HepG2 (cell line): ENCODE results near the gene PPA1. TPM values are rescaled to one million over a fixed set of nuclear protein-coding genes. Genes with fewer than 3 reads are reported as not detected.

Source experiments
- ATAC-seq: fragments of 200-7000 bp; cut with Tn5 transposase; 3 replicates; pipeline ENCODE4 v1.9.1; 2020; ENCODE audit warnings: mild to moderate bottlenecking, moderate library complexity
- BruUV-seq: library from RNA; stranded (reverse); fragments of 400-500 nt; replicated peaks from 2 replicates; lab custom pipeline; 2021; lab: Mats Ljungman, UMichigan
- CTCF ChIA-PET: fragments of 300-600 bp; formaldehyde crosslinking; extraction: SDS; loops from one replicate; lab custom pipeline; 2021; ENCODE audit warnings: low total read pairs, inconsistent platforms, low intra/inter-chr PET ratio; lab: Yijun Ruan, JAX
- POLR2A ChIA-PET: fragments of 350-600 bp; sonication (Branson Sonifier 250); formaldehyde crosslinking; loops from one replicate; lab custom pipeline; 2020; ENCODE audit warnings: antibody characterized with exemption, inconsistent platforms; lab: Yijun Ruan, JAX
- DNase-seq: peaks from one replicate; pipeline ENCODE4 v3.0.0-alpha.2; 2015; ENCODE audit warnings: low spot score
- FAIRE-seq: peaks from 3 replicates; lab custom pipeline; 2011; peaks lifted over from hg19 to GRCh38; lab: Jason Lieb, UNC
- H2AFZ ChIP-seq: one replicate; pipeline ENCODE4 v1.6.1; 2011; ENCODE audit warnings: low read length, inconsistent platforms
- H3K27ac ChIP-seq: fragments of 300-600 bp; 3 replicates; pipeline ENCODE4 v1.8.0; 2011; ENCODE audit warnings: mixed run types, mild to moderate bottlenecking, mixed read lengths, low read length, inconsistent platforms; ENCODE audit not compliant: insufficient read depth; ENCODE audit errors: extremely low read length
- H3K27me3 ChIP-seq, 2 experiments: fragments of 200-600 bp in 1 of 2; 2 replicates in 1 of 2; 3 replicates in 1 of 2; pipeline versions ENCODE4 v1.6.0 to v1.8.0; 2011; ENCODE audit warnings: low read length in 2 of 2, mild to moderate bottlenecking in 2 of 2, moderate library complexity in 2 of 2, inconsistent platforms in 1 of 2; ENCODE audit not compliant: insufficient read depth in 2 of 2, control insufficient read depth in 1 of 2
- H3K36me3 ChIP-seq, 2 experiments: fragments of 200-600 bp in 1 of 2; replicated peaks in 1 of 2; 2 replicates in 1 of 2; 3 replicates in 1 of 2; pipeline versions ENCODE4 v1.5.1 to v1.8.0; 2011; ENCODE audit warnings: low read length in 2 of 2, inconsistent platforms in 1 of 2; ENCODE audit not compliant: insufficient read depth in 2 of 2, control insufficient read depth in 1 of 2
- H3K4me1 ChIP-seq: 2 replicates; pipeline ENCODE4 v1.5.1; 2012; ENCODE audit warnings: low read length, inconsistent platforms; ENCODE audit not compliant: insufficient read depth
- H3K4me2 ChIP-seq: 2 replicates; pipeline ENCODE4 v1.6.0; 2011; ENCODE audit warnings: low read depth, low read length, inconsistent platforms
- H3K4me3 ChIP-seq, 3 experiments: fragments of 200-600 bp in 1 of 3; sonication (generic), shearing (Covaris generic) in 1 of 3; replicated peaks in 1 of 3; 2 replicates each; pipeline ENCODE4 v1.5.1; 2011 to 2016; ENCODE audit warnings: low read length in 3 of 3, inconsistent platforms in 2 of 3, low read depth in 2 of 3, mild to moderate bottlenecking in 2 of 3, control low read depth in 1 of 3, mixed read lengths in 1 of 3; ENCODE audit not compliant: insufficient read depth in 1 of 3
- H3K79me2 ChIP-seq: one replicate; pipeline ENCODE4 v1.6.1; 2011; ENCODE audit warnings: low read length, inconsistent platforms; ENCODE audit not compliant: insufficient read depth
- H3K9ac ChIP-seq: 2 replicates; pipeline ENCODE4 v1.6.0; 2011; ENCODE audit warnings: mild to moderate bottlenecking, low read depth, low read length, inconsistent platforms; ENCODE audit not compliant: insufficient read depth
- H3K9me3 ChIP-seq: 2 replicates; pipeline ENCODE4 v1.5.1; 2012; ENCODE audit warnings: mild to moderate bottlenecking, low read length
- H4K20me1 ChIP-seq: 2 replicates; pipeline ENCODE4 v1.6.0; 2011; ENCODE audit warnings: inconsistent platforms, mild to moderate bottlenecking, low read length, moderate library complexity; ENCODE audit not compliant: insufficient read depth
- EEA1 ChIP-seq: sonication (generic); formaldehyde crosslinking; IDR thresholded peaks from 2 replicates; pipeline ENCODE4 v1.5.1; 2020; ENCODE audit warnings: mild to moderate bottlenecking, missing genetic modification reagents, borderline replicate concordance
- GATAD2A ChIP-seq: IDR thresholded peaks from 2 replicates; pipeline ENCODE4 v1.6.1; 2016
- PHF8 ChIP-seq: sonication (generic); formaldehyde crosslinking; IDR thresholded peaks from 2 replicates; pipeline ENCODE4 v1.5.0; 2020; ENCODE audit warnings: missing genetic modification reagents
- RARG ChIP-seq: sonication (generic); formaldehyde crosslinking; IDR thresholded peaks from 2 replicates; pipeline ENCODE4 v1.4.0; 2020; ENCODE audit warnings: low read depth, mild to moderate bottlenecking, missing genetic modification reagents
- RFXANK ChIP-seq: IDR thresholded peaks from 2 replicates; pipeline ENCODE4 v1.6.1; 2016
- SIN3A ChIP-seq: IDR thresholded peaks from 2 replicates; pipeline ENCODE4 v1.6.1; 2011; ENCODE audit warnings: low read depth, mild to moderate bottlenecking, control low read depth, low read length, borderline replicate concordance
- SMAD3 ChIP-seq: sonication (generic); formaldehyde crosslinking; IDR thresholded peaks from 2 replicates; pipeline ENCODE4 v1.4.0; 2020; ENCODE audit warnings: missing genetic modification reagents
- STAT6 ChIP-seq: sonication (generic); formaldehyde crosslinking; IDR thresholded peaks from 2 replicates; pipeline ENCODE4 v1.4.0; 2020; ENCODE audit warnings: missing genetic modification reagents, mild to moderate bottlenecking, borderline replicate concordance
- ZBTB8A ChIP-seq: sonication (generic); formaldehyde crosslinking; IDR thresholded peaks from 2 replicates; pipeline ENCODE4 v1.4.0; 2020; ENCODE audit warnings: mild to moderate bottlenecking, low read depth, missing genetic modification reagents, borderline replicate concordance
- ZKSCAN1 ChIP-seq: fragments of 150-350 bp; IDR thresholded peaks from 2 replicates; pipeline ENCODE4 v1.6.1; 2014; ENCODE audit warnings: low read length
- ZNF639 ChIP-seq: conservative IDR thresholded peaks from 2 replicates; pipeline ENCODE4 v1.6.1; 2018; ENCODE audit warnings: missing genetic modification reagents
- ZNF879 ChIP-seq: sonication (generic); formaldehyde crosslinking; IDR thresholded peaks from 2 replicates; pipeline ENCODE4 v1.8.1; 2023; ENCODE audit warnings: missing genetic modification reagents
- WGBS: methylation state at CpG from one replicate; pipeline ENCODE4 v1.1.6; 2017; ENCODE audit warnings: low lambda C conversion rate; 5-methylcytosine and 5-hydroxymethylcytosine counted together
- in situ Hi-C: cut with HindIII; loops from 2 replicates; pipeline ENCODE4 v1.10.0; 2017; ENCODE audit warnings: low pct_unique_long_range_greater_than_20kb; ENCODE audit not compliant: extremely low pct_ligation_motif_present
- intact Hi-C: fragments of 100-400 bp; cut with micrococcal nuclease; formaldehyde crosslinking; loops from one replicate; pipeline ENCODE4 v1.10.0; 2022; ENCODE audit not compliant: unreplicated experiment
- polyA plus RNA-seq, 8 experiments: library from polyadenylated mRNA; depleted of rRNA in 3 of 8; stranded (reverse) in 7 of 8; unstranded in 1 of 8; fragments of >200 nt; fragmentation: Illumina TruSeq in 4 of 8; extraction: Trizol in 4 of 8; gene quantifications; 2 replicates each; pipeline versions ENCODE4 v1.2.1 to v1.2.3, GENCODE V29; 2011 to 2016; ENCODE audit warnings: low read depth in 4 of 8, missing spikeins in 1 of 8, mixed read lengths in 1 of 8; ENCODE audit not compliant: insufficient read depth in 1 of 8
- total RNA-seq, 5 experiments: library from RNA; depleted of rRNA; stranded (reverse); fragments of >200 nt; fragmentation: Illumina TruSeq; extraction: Trizol; gene quantifications; 2 replicates each; pipeline ENCODE4 v1.2.3, GENCODE V29; 2016; ENCODE audit warnings: low read depth in 1 of 5
- TF ChIP-seq, protein P1 (sequence below): IDR thresholded peaks from 2 replicates; pipeline ENCODE4 v1.6.1; 2016; ENCODE audit warnings: control low read depth
- TF ChIP-seq, protein P2 (sequence below): sonication (generic); formaldehyde crosslinking; IDR thresholded peaks from 2 replicates; pipeline ENCODE4 v1.8.0; 2023; ENCODE audit warnings: mild to moderate bottlenecking, missing genetic modification reagents
- TF ChIP-seq, protein P3 (sequence below): sonication (generic); formaldehyde crosslinking; IDR thresholded peaks from 2 replicates; pipeline ENCODE4 v1.4.0; 2020; ENCODE audit warnings: missing genetic modification reagents, borderline replicate concordance

Gene PPA1
- total and polyA plus RNA-seq, 2 of the 13 experiments (the other 11 are each of a cell fraction or from before 2014, with no cell fraction given) = 136 to 250 TPM

DNA sequence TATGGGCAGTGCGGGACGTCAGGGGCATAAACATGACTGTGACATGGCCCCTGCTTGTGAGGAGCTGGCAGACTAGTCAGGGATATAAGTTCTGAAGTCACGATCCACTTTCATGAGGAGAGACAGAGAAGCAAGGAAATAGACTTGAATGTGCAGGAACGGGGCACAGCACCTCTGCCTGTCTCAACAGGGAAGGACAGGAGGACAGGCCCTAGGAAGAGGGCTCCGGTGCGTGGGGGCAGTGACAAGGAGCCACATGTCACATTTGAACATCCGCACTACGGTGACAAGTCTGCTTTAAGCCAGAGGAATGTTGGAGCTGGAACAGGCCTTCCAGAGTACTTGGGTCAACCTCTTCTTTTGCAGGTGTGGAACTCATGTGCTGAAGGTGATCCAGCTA, 43.1 kb downstream of the PPA1 start:
- H3K4me2 ChIP-seq = 0 out of 2 replicates have a peak overlapping the region, but pooled peaks have one; percentile 14
- DNase-seq (no peak), ATAC-seq (peak; percentile 57), FAIRE-seq (no peak)
- H3K27ac ChIP-seq = no peak overlapping the region
- peaks cover 27% of the 10 kb centered on the region for H3K4me1 ChIP-seq
- ChIA-PET CTCF (no interaction called here), POLR2A (no interaction called here)
- no peak overlapping the region for H3K4me3 ChIP-seq
- H3K79me2 ChIP-seq = no peaks in the 10 kb centered on the region
- 50% methylated on average over 6 of the region's 8 CpGs for WGBS
- no peaks in the 10 kb centered on the region for H3K36me3 ChIP-seq
- H3K9me3 ChIP-seq = no peaks in the 10 kb centered on the region
- H2AFZ ChIP-seq = peak overlapping the region; percentile 36
- no peaks in the 10 kb centered on the region for H4K20me1 ChIP-seq
- intact Hi-C loops (no loop called here), in situ Hi-C loops (no loop called here)
- H3K9ac ChIP-seq = no peak overlapping the region
- BruUV-seq = no TSS peak
- H3K27me3 ChIP-seq = no peaks in the 10 kb centered on the region
- TF ChIP-seq RARG (CRISPR knock-in tag) (no peak), ZNF639 (no peak), ZNF879 (no peak), SMAD3 (no peak), EEA1 (CRISPR knock-in tag) (no peak), RFXANK (no peak), PHF8 (no peak), SIN3A (no peak), ZBTB8A (CRISPR knock-in tag) (no peak), ZKSCAN1 (no peak), GATAD2A (no peak), STAT6 (CRISPR knock-in tag) (no peak)
- TF ChIP-seq, protein P1, sequence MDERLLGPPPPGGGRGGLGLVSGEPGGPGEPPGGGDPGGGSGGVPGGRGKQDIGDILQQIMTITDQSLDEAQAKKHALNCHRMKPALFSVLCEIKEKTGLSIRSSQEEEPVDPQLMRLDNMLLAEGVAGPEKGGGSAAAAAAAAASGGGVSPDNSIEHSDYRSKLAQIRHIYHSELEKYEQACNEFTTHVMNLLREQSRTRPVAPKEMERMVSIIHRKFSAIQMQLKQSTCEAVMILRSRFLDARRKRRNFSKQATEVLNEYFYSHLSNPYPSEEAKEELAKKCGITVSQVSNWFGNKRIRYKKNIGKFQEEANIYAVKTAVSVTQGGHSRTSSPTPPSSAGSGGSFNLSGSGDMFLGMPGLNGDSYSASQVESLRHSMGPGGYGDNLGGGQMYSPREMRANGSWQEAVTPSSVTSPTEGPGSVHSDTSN (CRISPR knock-in tag) = no peak
- TF ChIP-seq, protein P2, sequence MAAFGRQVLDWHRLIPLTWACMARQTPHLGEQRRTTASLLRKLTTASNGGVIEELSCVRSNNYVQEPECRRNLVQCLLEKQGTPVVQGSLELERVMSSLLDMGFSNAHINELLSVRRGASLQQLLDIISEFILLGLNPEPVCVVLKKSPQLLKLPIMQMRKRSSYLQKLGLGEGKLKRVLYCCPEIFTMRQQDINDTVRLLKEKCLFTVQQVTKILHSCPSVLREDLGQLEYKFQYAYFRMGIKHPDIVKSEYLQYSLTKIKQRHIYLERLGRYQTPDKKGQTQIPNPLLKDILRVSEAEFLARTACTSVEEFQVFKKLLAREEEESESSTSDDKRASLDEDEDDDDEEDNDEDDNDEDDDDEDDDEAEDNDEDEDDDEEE (CRISPR knock-in tag) = no peak
- TF ChIP-seq, protein P3, sequence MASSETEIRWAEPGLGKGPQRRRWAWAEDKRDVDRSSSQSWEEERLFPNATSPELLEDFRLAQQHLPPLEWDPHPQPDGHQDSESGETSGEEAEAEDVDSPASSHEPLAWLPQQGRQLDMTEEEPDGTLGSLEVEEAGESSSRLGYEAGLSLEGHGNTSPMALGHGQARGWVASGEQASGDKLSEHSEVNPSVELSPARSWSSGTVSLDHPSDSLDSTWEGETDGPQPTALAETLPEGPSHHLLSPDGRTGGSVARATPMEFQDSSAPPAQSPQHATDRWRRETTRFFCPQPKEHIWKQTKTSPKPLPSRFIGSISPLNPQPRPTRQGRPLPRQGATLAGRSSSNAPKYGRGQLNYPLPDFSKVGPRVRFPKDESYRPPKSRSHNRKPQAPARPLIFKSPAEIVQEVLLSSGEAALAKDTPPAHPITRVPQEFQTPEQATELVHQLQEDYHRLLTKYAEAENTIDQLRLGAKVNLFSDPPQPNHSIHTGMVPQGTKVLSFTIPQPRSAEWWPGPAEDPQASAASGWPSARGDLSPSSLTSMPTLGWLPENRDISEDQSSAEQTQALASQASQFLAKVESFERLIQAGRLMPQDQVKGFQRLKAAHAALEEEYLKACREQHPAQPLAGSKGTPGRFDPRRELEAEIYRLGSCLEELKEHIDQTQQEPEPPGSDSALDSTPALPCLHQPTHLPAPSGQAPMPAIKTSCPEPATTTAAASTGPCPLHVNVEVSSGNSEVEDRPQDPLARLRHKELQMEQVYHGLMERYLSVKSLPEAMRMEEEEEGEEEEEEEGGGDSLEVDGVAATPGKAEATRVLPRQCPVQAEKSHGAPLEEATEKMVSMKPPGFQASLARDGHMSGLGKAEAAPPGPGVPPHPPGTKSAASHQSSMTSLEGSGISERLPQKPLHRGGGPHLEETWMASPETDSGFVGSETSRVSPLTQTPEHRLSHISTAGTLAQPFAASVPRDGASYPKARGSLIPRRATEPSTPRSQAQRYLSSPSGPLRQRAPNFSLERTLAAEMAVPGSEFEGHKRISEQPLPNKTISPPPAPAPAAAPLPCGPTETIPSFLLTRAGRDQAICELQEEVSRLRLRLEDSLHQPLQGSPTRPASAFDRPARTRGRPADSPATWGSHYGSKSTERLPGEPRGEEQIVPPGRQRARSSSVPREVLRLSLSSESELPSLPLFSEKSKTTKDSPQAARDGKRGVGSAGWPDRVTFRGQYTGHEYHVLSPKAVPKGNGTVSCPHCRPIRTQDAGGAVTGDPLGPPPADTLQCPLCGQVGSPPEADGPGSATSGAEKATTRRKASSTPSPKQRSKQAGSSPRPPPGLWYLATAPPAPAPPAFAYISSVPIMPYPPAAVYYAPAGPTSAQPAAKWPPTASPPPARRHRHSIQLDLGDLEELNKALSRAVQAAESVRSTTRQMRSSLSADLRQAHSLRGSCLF (CRISPR knock-in tag) = no peak
